Measurements from ENCODE around the gene KBTBD6.
"Not testable (repeated sequence)": the region's sequence is repeated elsewhere in the genome, so short reads cannot be mapped to it uniquely, and the experiment has no call there.

The KBTBD6 gene

DNA sequence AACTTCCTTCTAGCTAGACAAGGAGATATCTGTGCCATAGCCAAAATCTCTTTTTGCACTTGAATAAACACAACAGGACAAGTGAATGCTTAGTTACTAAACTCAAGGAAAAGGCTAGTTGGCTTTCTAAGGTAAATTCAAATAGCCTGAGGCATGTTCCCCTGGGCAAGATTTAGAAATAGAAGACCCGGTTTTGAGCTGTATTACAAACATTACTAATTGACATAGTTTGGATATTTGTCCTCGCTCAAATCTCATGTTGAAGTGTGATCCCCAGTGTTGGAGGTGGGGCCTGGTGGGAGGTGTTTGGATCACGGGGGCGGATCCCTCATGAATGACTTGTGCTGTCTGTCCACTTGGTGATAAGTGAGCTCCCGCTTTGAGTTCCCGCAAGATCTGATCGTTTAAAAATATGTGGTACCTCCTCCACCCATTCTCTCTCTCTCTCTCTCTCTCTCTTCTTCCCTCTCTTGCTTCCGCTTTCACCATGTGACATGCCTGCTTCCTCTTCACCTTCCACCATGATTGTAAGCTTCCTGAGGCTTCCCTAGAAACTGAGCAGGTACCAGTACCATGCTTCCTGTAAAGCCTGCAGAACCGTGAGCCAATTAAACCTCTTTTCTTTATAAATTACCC is 3.9 kb upstream of the KBTBD6 start:
- no peak for DNase-seq (ENCODE audit: low read depth in 3 of 3)

DNA sequence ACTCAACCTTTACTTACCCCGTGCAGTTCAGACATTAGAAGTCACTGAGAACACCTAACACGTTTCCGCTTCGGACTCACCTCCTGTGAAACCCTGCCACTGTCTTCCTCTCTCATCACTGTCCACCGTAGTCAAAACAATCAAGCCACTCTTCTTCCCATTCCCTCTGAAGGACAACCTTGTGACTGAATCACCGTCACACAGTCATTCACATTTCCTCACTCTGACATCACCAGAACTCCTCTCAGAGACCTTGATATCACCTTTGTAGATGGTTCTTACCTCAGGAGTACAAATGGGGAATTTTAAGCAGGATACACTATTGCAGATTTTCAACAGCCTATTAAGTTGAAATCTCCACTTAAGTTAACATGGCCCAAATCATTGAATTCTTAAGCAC is 1.3 kb upstream of the KBTBD6 start:
- no peak for DNase-seq (ENCODE audit: low read depth in 3 of 3)

DNA sequence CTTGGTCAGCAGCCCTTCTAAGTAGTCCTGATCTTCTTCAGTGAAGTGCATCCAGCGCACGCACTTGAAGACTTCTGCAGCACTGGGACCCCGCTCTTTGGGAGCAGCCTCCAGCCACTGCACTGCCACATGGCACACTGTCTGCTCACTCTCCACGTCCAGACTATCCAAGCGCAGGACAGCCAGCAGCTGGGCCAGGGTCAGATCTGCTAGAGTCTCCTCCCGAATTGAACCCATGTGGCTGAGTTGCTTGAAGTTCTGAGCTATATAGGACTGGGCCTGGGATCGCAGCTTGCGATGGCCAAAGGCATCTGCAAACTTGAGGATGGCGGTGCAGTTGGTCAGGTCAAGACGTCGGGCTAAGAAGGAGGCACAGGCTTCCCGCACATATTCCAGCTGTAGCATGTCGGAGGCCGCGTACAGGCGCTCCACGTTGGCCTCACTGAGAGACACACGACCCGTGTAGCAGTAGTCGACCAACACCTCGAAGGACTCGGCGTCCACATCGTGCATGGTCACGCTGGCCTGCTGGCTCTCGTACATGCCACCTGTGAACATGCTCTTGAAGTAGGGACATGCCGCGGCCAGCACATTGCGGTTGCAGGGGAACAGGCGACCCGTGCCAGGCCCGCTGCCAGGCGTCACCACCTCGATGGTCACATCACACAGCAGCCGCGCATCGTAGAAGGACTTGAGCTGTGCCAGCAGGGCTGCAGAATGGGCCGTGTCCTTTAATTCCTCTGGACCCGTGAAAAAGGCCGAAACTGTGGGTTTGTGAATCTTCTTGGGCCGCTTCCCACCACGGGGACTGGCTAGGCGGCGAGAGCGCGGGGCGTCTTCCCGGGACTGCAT is 716 bp downstream of the KBTBD6 start:
- DNase-seq (ENCODE audit: low read depth in 3 of 3): not testable (repeated sequence)

DNA sequence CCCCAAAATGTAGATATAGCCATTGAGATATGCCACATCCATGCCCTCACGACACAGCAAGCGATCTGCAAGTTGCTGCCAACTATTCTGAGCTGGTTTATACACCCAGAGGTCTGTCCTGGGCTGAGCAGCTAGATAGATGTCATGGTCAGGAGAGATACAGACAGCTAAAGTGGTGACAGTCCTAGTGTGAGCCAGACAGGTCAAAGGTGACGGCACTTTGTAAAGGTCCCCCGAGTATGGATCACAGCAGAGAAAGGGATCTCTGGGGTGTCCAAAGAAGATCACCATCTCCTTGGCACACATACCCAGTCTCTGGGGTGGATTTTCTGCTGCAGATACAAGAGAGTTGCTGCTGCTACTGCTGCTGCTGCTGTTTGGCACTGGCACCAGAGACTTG is 1.4 kb downstream of the KBTBD6 start:
- not testable (repeated sequence) for DNase-seq (ENCODE audit: low read depth in 3 of 3)

DNA sequence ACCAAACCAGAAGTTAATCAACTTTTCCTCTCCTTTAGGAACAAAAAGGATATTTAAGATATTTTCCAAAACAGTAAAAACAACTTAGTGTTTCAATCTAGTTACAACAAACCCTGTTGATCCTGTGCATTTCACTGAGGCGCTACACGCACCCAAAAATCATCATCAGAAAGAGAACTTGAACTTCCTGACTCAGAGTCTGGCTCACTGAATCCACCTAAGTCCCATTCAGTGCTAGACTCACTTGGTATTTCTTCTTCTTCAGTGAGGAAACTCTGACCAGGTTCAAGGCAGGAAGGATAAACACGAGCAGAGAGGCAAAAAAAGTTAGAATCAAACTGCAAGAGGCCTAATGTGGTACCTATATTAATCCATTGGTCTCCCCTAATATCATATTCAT is 2.2 kb downstream of the KBTBD6 start:
- DNase-seq (ENCODE audit: low read depth in 3 of 3): no peak

DNA sequence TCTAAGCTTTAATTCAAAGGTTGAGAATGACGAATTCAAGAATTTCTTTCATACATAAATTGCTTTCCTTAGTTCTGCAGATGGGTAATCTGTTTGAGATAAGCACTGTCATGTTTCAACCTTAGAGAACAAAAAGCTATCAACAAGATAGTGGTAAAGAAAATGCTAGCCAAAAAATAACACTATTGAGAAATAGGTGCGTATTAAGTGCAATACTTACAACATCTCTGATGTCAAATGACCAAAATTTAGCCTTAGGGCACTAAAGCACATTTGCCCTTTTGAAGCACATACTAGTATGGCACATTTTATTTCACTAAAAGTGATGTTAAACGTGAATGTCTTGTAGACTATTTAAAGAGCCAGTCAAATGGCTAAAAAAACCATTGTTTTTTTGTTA is 4.9 kb downstream of the KBTBD6 start:
- DNase-seq (ENCODE audit: low read depth in 3 of 3): no peak

DNA sequence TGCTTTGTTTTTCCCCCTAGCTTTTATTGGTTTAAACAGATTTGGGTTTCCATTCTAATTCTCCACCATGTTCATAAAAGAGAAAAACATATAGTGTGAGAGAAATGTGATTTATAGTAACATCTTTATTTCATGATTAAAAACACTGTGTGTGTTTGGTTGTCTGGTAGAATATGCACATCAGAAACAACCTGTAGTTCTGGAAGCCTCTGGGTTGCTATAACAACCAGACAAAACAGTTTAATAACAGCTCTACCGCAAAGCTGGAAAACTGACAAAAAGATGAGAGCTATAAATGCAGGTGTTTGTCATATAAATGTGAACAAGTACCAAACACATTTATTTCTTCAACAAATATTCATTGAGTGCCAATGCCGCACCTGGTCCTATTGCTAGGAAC is 9.8 kb downstream of the KBTBD6 start:
- DNase-seq (ENCODE audit: low read depth in 3 of 3): no peak

DNA sequence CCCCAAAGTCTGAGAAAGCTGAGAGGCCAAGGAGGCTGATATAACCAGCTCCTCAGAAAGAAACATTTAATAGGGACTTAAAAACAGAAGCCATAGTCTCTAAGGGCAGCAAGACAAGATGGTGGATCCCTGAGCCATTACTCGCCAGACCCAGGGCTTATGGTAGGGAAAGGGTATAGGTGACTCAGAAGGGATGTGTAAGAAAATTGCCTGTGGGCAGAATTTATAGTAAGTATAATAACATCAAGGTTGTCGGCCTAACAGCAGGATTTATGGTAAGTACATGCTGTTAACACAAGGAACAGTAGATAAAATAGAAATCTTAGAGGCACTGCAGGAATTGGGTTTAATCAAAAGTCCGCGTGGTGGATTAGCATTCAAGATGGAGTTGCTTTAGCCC is 14.7 kb downstream of the KBTBD6 start:
- DNase-seq (ENCODE audit: low read depth in 3 of 3): no peak

DNA sequence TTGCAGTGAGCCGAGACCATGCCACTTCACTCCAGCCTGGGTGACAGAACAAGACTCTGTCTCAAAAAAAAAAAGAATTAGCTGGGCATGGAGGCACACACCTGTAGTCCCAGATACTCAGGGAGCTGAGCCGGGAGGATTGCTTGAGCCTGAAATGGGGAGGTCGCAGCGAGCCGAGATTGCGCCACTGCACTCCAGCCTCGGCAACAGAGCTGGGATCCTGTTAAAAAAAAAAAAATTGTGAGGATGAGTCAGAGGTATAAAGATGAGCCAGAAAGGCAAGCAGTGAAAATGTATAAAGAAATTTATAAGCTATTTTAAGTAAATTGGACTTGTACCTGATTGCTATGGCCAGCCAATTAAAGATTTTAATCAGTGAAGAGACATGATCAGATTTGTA is 21.1 kb downstream of the KBTBD6 start:
- no peak for DNase-seq (ENCODE audit: low read depth in 3 of 3)

DNA sequence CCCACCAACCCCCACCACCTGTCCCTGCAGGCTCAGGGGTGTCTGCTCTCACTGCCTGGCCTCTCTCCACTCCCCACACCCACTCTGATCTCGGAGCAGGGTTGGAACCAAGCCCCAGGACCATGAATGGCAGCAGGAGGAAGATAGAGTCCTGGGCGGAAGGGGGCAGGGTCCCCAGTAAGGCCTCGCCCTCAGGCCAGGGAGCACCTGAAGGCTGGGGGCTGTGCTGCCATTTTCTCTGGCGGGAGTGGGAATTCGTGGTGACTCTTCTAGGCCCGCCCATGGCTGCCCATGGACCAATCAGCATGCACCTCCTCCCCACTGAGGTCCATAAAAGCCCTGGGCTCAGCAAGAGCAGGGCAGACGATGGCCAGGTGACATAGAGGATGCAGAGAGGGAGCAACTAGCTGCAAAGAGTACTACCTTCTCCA is 25.0 kb downstream of the KBTBD6 start:
- DNase-seq (ENCODE audit: low read depth in 3 of 3): no peak

DNA sequence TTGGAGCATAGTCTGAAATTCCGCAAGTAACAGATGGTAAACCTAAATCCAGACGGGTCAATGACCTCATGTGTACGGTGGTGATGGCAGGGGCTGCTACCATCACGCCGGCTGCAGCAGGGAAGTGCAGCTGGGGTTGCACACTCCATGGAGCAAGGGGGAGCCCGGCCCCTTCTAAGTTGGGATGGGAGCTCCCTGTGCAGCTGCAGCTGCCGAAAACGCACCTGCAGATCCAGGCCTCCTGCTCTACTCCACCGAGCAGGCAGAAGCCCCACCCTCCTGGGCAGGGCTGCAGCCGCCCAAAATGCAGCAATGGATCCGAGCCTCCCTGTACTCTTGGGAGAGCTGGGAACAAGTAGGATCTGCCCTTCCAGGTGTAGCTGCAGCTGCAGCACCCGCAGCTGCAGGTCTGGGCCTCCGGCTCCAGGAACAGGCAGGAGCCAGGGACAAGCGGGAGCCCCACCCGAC is 25.5 kb downstream of the KBTBD6 start:
- no peak for DNase-seq (ENCODE audit: low read depth in 3 of 3)

DNA sequence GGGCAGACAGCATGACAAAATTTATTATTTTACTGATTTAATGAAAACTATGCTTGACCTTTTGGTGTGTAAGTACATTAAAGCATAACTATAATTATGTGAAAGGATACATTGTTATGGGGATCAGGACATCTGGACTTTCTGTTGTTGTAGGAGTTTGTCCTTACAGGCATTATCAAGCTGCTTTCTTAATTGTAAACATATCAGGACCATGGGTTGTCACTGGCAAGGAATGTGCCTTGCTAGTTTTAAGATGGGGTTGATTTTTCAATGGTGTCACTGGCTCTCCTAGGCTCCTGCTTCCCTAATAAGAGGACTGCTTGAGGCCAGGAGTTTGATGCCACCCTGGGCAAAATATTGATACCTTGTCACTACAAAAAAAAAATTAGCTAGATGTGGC is 32.6 kb downstream of the KBTBD6 start:
- DNase-seq (ENCODE audit: low read depth in 3 of 3): no peak

DNA sequence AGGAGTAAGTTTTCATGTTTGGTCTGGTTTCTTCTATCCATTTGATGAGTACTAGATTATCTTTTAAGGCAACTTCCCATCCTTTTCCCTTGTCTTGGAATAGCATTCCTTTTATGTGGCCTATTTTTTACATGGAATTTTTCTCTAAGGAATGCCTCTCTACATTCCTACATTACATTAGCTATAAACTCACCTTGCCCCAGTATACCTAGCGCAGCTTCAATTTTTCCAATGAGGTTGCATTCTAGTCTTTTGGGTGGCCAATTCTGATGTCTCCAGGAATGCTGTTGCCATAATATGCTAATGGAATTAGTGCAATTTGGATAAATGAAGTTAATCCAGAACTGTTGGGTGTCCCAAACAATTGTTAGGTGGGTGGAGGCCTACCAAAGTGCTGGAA is 33.8 kb downstream of the KBTBD6 start:
- no peak for DNase-seq (ENCODE audit: low read depth in 3 of 3)

DNA sequence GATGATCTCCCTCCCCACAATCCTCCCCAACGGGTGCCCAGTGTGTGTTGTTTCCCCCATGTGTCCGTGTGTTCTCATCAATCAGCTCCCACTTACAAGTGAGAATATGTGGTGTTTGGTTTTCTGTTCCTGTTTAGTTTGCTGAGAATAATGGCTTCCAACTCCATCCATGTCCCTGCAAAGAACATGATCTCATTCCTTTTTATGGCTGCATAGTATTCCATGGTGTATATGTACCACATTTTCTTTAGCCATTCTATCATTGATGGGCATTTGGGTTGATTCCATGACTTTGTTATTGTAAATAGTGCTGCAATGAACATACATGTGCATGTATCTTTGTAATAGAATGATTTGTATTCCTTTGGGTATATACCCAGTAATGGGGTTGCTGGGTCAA is 36.9 kb downstream of the KBTBD6 start:
- not testable (repeated sequence) for DNase-seq (ENCODE audit: low read depth in 3 of 3)

DNA sequence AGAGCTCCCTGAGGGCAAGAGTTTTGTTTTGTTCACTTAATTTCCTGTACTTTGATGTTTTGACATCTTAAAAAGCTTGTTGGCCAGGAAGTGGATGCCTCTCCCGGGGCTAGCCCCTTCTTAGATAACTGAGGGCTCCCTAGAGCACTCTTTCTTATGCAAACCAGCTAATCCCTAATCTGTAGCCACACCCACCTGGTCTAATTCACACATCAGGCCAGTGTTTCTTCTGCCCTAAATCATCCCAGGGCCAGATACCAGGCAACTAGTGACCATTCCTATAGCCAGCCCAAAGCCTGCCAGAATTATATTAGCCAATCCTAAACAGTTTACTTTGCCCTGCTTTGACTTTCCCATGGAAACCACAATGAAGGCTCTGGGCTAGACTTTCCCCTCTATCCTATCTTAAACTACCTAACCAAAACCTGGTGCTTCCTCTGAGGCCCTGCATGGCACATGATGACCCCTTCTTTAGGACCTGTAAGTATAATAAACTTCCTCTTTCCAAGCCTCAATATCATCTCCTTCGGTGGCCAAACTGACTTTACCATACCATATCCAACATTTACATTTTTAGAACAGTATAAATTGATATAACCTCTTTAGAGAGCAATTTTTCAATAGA is 46.5 kb downstream of the KBTBD6 start:
- DNase-seq (ENCODE audit: low read depth in 3 of 3): no peak

DNA sequence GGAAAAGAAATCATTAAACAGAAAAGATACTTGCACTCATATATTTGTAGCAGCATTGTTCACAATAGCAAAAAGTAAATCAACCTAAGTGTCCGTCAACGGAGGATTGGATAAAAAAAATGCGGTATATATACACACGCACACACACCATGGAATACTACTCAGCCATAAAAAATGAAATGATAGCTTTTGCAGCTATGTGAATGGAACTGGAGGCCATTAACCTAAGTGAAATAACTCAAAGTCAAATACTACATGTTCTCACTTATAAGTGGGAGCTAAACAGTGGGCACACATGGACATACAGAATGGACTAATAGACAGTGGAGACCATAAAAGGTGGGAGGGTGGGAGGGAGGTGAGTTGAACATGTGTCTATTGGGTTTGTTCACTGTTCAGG is 52.9 kb downstream of the KBTBD6 start:
- no peak for DNase-seq (ENCODE audit: low read depth in 3 of 3)

All from stimulated activated CD4-positive, alpha-beta T cell treated with anti-CD3 and anti-CD28 coated beads, TNF-alpha, amount 100 ng/mL, for 24 hours (primary cell).